HG02759 (cell line): Measurements from ENCODE around the gene LIPI.
"Not testable (repeated sequence)": the region's sequence is repeated elsewhere in the genome, so short reads cannot be mapped to it uniquely, and the experiment has no call there.

Experiments used
- ATAC-seq: cut with Tn5 transposase; IDR thresholded peaks from one replicate; pipeline ENCODE4 v1.9.1; 2021; ENCODE audit warnings: mild to moderate bottlenecking, moderate library complexity; ENCODE audit not compliant: unreplicated experiment

LIPI gene

DNA sequence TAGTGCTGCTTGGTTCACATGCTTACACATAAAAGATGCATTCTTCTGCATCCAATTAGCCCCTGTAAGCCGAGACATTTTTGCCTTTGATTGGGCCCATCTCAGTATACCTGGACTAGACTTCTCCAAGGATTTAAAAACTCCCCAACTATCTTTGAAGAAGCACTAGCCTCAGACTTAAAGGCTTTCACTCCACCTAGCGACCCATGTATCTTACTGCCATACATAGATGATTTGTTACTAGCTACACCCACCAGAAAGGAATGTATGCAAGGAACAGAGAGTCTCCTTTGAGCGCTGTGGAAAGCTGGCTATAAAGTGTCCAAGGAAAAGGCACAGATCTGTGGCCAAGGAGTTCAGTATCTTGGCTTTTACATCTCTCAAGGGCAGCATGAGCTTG, 91.7 kb downstream of the LIPI start:
- ATAC-seq: no peak

DNA sequence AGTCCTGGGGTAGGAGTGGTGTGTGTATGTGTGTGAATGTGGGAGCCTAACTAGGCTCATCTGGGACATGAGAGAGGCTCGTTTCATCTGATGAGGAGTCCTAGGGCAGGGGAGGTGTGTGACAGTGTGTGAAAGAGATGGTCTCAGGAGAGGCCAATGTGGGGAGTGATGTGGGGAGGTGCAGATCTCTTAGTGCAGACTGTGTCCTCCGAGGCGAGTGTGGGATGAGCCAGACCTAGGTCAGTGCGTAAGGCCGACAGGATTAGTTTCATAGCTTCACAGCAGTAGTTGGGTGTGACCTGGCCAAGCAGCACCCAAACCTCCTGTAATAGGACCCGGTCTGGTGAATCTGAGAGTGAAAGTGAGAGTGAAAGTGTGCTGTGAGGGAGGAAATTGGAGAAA, 94.7 kb downstream of the LIPI start:
- peak; percentile 87 for ATAC-seq

DNA sequence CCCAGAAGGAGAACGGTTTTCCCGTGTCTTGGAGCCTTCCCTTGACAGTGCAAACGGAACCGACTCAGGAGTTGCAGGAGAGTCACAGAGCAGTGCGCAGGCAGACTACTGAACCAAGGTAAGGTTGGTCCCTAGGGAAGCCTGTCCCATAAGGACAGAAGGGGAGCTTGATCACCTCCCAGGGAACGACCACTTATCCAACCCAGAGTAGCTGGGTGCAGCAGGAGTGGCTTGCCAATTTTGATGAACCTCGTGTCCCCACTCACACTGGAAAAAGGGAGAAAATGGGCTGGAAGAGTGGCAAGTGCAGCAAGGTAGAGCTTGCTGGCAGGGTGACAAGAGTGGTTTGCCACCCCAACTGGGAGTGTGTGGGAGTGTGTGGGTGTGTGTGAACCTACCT, 95.1 kb downstream of the LIPI start:
- no peak for ATAC-seq

DNA sequence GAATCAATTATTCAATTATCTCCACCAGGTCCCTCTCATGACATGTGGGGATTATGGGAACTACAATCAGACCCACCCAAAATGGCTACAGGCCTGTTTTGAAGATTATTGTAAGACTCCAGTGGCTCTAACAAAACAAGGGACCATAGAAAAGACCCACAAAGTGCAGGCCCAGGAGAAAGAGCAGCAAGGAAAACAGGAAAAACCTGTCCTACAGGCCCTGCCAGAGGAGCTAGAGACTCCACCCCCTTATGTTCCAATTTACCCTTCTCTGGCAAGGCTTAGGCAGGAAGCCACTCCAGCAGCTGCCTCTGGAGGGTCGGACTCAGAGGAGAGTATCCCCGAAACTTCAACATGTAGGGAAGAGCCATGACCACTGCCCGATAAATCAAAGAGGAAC, 96.5 kb downstream of the LIPI start:
- ATAC-seq: no peak

DNA sequence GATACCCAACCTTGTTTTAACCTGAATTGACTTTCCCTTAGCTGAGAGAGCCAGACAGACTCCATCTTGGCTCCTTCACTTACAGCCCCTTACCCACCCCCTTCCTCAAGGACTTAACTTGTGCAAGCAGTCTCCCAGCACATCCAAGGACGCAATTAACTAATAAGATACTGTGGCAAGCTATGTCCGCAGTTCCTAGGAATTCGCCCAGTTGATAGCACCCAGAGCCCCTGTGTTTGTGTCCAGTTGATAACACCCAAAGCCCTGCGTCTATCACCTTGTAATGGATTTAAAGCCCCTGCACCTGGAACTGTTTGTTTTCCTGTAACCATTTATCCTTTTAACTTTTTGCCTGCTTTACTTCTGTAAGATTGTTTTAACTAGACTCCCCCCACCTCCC, 106.2 kb downstream of the LIPI start:
- ATAC-seq: not testable (repeated sequence)

GRCh38 chr21:14099570-14099969, 111.2 kb downstream of the LIPI start:
- ATAC-seq: no peak

- ATAC-seq: no peak
These were observed 112.8 kb downstream of the LIPI start for GRCh38 chr21:14097881-14098499.

GRCh38 chr21:14096577-14096976, 114.2 kb downstream of the LIPI start:
- no peak for ATAC-seq

DNA sequence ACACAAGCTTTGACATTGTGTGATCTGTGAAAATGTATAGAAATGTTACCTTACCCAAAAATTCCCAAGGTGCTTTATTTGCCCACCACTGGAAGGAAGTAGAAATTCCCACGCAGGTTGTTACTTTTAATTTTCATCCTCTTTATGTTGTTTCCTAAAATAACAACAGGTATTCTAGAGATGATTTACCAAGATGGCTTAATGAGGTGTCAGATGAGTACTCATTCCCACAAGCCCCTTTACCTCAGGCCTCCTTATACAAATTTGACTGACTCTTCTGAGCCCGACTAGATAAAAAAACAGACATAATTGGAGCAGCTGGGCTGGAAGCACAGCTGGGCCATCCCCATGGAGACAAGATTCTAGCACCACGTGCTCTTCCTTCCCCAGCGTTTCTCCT, 114.6 kb downstream of the LIPI start:
- no peak for ATAC-seq

DNA sequence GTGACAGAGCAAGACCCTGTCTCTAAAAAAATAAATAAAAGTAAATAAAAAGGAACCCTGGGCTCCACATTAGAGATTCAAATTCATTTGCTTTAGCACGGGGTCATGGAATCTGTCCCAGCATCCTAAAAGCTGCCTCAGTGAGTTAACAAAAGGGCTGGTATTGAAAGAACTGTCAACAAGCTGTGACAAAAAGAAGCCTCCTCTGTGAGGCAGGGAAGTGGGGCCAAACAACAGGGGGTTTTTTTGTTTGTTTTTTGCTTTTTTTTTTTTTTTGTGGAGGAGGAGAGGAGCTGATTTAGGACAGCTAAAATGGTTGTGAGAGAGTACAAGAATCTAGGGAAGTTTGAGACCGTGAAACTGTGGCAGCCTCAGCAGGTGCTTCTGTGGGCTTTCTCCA, 115.7 kb downstream of the LIPI start:
- ATAC-seq: no peak

- ATAC-seq: no peak
These were observed 117.8 kb downstream of the LIPI start for GRCh38 chr21:14092834-14093560.

DNA sequence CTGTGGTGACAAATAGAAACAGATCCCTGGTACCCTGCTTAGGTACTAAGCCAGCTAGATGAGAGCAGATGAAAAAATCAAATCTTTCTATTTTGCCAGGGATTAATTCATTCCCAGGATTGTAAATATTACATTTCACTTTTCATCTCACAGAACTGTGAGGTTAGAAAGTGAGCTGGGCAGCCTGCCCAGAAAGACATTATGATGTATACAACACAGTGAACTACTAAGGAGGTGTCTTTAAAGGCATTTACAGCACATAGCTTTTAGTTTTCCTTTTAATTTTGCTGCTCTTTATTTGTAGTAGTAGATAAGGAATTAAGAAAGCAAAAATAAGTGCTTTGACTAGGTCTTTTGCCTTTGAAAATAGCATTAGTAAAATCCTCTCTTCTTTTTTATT, 120.6 kb downstream of the LIPI start:
- ATAC-seq: not testable (repeated sequence)

GRCh38 chr21:14088391-14088790, 122.4 kb downstream of the LIPI start:
- no peak for ATAC-seq

- peak; percentile 72 for ATAC-seq
These were observed 124.2 kb downstream of the LIPI start for GRCh38 chr21:14086553-14086952.

GRCh38 chr21:14084701-14085100, 126.1 kb downstream of the LIPI start:
- no peak for ATAC-seq

DNA sequence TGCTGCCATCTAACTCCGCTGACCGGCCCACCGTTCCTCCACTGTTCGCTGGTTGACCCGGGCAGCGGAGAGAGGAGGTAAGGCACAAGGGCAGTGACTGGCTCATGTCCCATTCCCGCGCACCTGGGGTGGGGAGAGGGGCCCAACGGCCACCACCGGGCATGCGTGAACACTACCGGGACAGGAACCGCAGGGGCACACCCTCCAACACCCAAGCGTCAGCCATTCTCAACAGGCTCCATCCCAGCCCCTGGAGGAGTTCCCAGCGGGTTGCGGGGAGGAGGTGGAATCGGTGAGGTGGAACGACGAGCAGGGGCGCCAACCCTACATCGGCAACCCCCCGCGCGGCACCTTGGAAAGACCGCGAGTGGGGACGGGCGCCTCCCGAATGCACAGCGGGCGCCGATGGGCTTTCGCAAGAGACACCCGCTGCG, 126.7 kb downstream of the LIPI start:
- ATAC-seq: no peak

GRCh38 chr21:14080764-14081096, 130.0 kb downstream of the LIPI start:
- ATAC-seq: no peak

GRCh38 chr21:14080040-14080763, 130.6 kb downstream of the LIPI start:
- ATAC-seq: no peak

- ATAC-seq: no peak
These were observed 131.9 kb downstream of the LIPI start for GRCh38 chr21:14078746-14079375.

DNA sequence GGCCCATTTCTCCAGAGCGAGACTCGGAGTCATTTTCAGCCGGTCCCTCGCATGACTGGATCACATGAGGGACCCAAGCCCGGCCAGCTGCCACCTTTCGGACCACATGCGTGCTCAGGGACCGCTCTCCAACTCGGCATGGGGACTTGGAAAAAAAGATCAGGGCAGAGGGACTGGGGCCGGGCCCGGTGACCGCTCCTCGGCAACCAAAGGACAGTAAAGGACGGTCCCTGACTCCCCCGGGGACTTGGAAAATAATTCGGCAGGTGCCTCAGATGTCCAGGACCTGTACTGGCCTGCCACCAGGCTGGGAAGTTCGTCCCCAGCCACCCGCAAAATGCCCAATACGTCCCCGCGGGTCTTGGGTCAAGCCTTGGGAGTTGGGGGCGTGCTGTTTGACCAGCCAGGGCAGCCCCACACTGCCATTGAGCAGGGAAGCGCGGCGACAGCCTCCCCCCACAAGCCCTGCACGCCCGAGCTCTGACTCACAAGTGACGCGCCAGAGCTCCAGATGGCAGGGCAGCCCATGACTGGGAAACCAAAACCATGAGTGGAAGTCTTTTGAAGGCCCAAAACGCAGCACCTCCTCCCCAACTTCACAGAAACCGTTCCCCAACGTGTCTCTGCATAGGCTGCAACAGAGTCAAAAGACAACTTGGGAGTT, 134.5 kb downstream of the LIPI start:
- ATAC-seq: no peak
